ENCODE results near the gene SNAPIN.

- TF ChIP-seq CTCF (optimal IDR thresholded peaks at IDR 0.05 in 1 of 3, IDR thresholded peaks at IDR 0.05 in 1 of 3, conservative IDR thresholded peaks at IDR 0.05 in 1 of 3; ENCODE audit: extremely low read depth in 1 of 3, insufficient read depth in 2 of 3, low read length in 3 of 3) (no peak), EZH2 (IDR thresholded peaks at IDR 0.05; ENCODE audit: low read length) (no peak)
These were observed 41.3 kb downstream of the SNAPIN start for GRCh38 chr1:153699768-153700167.

All from keratinocyte (primary cell).